ENCODE results near the gene SRMS. TPM values are rescaled to one million over a fixed set of nuclear protein-coding genes. Genes with fewer than 3 reads are reported as not detected.

SRMS gene
- total RNA-seq, 4 donors from 2014 or later, result not detected

DNA sequence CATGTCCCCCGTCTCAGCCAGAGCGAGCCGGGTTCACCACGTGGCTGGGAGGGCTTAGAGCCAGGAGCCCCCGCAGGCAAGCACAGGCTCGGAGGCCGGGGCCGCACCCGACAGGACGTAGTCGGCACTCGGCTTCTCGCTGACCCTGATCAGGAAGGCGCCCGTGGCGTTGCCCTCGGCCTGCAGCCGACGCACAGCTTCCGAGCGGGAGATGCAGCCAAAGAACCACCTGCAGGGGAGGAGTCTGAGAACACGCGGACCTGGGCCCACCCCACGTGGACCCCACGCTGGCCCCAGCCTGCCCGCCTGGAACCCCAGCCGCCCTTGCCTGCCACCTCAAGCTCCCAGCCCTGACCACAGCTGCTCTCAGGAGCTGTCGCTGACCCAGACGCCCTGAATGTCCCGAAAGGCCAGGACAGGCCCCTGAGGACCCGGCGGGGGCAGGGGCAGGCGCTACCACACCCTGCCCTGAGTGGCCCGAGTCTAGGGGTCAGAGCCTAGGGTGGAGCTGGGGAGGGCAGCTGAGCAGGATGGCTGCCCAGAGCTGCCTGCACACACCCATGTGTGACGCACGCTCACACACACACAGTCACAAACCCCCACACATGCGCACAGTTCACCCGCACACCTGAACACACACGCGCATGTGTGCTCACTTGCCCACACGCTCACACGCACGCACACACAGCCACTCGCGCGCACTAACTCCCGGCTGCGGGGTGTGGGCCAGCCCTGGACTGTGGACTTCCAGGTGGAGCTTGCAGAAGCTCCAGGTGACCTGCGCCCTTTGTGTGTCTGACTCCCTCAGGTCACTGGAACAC, 12.5 kb downstream of the SRMS start:
- no peak overlapping the region for H3K4me3 ChIP-seq (replicated peaks in 1 of 3)
- no peak overlapping the region for H3K27ac ChIP-seq
- H3K27me3 ChIP-seq, result no peaks in the 10 kb centered on the region
- intact Hi-C loops (cut with DNase I), result loop anchor here (5.0 to 10.0 kb wide), 4 partner anchors 207 to 530 kb away; partner anchors contain the start of genes ABHD16B and TCEA2
- H3K4me1 ChIP-seq, result peaks cover 11 to 21% of the 10 kb centered on the region in 2 donors
- no peak for DNase-seq
- no peaks in the 10 kb centered on the region for H3K36me3 ChIP-seq
- WGBS, 2 donors, result 69 to 80% methylated on average over 24 to 26 of the region's 49 CpGs
- H3K9me3 ChIP-seq, result no peaks in the 10 kb centered on the region
- TF ChIP-seq POLR2A (IDR thresholded peaks at IDR 0.05), result no peak
- TF ChIP-seq, protein P1, sequence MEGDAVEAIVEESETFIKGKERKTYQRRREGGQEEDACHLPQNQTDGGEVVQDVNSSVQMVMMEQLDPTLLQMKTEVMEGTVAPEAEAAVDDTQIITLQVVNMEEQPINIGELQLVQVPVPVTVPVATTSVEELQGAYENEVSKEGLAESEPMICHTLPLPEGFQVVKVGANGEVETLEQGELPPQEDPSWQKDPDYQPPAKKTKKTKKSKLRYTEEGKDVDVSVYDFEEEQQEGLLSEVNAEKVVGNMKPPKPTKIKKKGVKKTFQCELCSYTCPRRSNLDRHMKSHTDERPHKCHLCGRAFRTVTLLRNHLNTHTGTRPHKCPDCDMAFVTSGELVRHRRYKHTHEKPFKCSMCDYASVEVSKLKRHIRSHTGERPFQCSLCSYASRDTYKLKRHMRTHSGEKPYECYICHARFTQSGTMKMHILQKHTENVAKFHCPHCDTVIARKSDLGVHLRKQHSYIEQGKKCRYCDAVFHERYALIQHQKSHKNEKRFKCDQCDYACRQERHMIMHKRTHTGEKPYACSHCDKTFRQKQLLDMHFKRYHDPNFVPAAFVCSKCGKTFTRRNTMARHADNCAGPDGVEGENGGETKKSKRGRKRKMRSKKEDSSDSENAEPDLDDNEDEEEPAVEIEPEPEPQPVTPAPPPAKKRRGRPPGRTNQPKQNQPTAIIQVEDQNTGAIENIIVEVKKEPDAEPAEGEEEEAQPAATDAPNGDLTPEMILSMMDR (IDR thresholded peaks at IDR 0.05), result no peak

DNA sequence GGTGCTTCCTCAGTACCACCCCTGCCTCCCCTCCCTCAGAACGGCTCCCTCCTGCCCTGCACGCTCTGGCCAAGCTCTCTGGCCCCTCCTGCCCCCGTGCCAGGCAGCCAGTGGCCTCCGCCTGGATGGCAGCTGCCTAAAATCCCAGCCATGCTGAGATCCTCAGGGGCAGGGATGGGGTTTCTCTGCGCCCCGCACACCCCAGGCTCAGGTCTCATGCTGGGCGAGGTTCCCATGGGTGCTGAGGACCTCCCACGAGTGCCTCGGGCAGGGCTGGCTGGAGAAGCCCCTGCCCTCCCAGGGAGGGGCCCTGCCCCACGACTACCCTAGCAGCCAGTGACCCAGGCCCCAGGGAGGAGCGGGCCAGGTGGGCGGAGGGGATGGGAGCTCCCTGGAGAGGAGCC, 13.1 kb downstream of the SRMS start:
- peaks cover 11 to 21% of the 10 kb centered on the region in 2 donors for H3K4me1 ChIP-seq
- H3K4me3 ChIP-seq (replicated peaks in 1 of 3), result no peak overlapping the region
- no peak for TF ChIP-seq POLR2A (IDR thresholded peaks at IDR 0.05)
- TF ChIP-seq, protein P1 (IDR thresholded peaks at IDR 0.05), result no peak
- WGBS, 2 donors, result 67% methylated on average over 3 of the region's 12 CpGs; no CpG with 5 or more reads in 1 of the 2 donors
- no peak for DNase-seq
- no peak overlapping the region for H3K27ac ChIP-seq
- no peaks in the 10 kb centered on the region for H3K9me3 ChIP-seq
- H3K27me3 ChIP-seq, result no peaks in the 10 kb centered on the region
- H3K36me3 ChIP-seq, result no peaks in the 10 kb centered on the region
- intact Hi-C loops (cut with DNase I), result loop anchor here (10.0 kb wide), 2 partner anchors 250 to 530 kb away; partner anchors contain the start of gene TCEA2

DNA sequence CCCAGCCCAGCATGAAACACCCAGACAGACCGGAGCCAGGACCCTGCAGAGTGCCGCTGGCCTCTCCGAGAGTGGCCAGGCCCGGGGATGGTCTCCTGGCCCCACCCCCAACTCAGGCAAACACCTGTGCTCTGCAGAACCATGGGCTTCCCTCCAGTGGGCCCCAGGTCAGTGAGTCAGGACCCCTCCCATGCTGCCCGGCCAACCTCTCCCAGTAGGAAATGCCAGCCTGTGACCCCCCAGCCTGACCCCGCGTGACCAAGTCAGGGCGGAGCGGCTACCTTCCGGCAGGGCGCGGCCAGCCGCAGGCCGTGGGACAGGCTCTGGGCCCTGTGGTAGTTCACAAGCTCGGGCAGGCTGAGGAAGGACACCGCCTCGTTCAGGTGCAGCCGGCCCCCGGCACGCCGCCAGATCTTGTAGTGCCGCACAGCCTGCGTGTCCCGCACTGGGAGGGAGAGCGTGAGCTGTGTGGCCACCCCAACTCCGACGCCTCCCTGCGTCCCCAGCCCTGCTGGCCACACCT, 13.6 kb downstream of the SRMS start:
- 57 to 73% methylated on average over 7 to 14 of the region's 28 CpGs for WGBS, 2 donors
- H3K27me3 ChIP-seq, result no peaks in the 10 kb centered on the region
- no peaks in the 10 kb centered on the region for H3K36me3 ChIP-seq
- intact Hi-C loops (cut with DNase I), result loop anchor here (10.0 kb wide), 2 partner anchors 251 to 531 kb away; partner anchors contain the start of gene TCEA2
- TF ChIP-seq, protein P1 (IDR thresholded peaks at IDR 0.05), result no peak
- TF ChIP-seq POLR2A (IDR thresholded peaks at IDR 0.05), result no peak
- no peak overlapping the region for H3K27ac ChIP-seq
- no peak overlapping the region for H3K4me3 ChIP-seq (replicated peaks in 1 of 3)
- no peak for DNase-seq
- no peaks in the 10 kb centered on the region for H3K9me3 ChIP-seq
- H3K4me1 ChIP-seq, result peaks cover 10 to 18% of the 10 kb centered on the region in 2 donors

DNA sequence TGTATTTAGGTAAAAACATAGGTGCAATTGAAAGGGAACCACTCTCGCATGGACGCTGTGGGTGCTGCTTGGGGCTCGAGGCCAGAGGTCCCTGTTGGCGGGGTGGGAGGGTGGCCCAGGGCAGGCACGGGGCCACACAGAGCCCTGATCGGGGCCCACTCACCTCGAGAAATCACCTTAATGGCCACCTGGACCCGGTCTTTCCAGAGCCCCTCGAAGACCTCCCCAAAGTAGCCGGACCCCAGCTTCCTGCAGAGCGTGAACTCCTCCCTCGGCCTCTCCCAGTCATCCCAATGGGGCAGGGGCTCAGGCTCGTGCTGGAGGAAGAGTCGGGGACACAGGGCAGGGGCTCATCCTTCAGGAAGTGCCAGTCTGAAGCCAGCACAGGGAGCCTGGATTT, 14.2 kb downstream of the SRMS start:
- no peaks in the 10 kb centered on the region for H3K27me3 ChIP-seq
- no peaks in the 10 kb centered on the region for H3K36me3 ChIP-seq
- no peak for DNase-seq
- H3K4me3 ChIP-seq (replicated peaks in 1 of 3), result no peak overlapping the region
- intact Hi-C loops (cut with DNase I), result loop anchor here (10.0 kb wide), 2 partner anchors 251 to 531 kb away; partner anchors contain the start of gene TCEA2
- H3K27ac ChIP-seq, result no peak overlapping the region
- H3K9me3 ChIP-seq, result no peaks in the 10 kb centered on the region
- WGBS, 2 donors, result 84 to 87% methylated on average over 7 to 10 of the region's 14 CpGs
- peaks cover 5 to 12% of the 10 kb centered on the region in 2 donors for H3K4me1 ChIP-seq
- TF ChIP-seq, protein P1 (IDR thresholded peaks at IDR 0.05), result no peak
- no peak for TF ChIP-seq POLR2A (IDR thresholded peaks at IDR 0.05)

All from thyroid gland (tissue), 4 donors.